ENCODE results near the gene NMRK2.
"Not testable (repeated sequence)": the region's sequence is repeated elsewhere in the genome, so short reads cannot be mapped to it uniquely, and the experiment has no call there.

The NMRK2 gene, protein sequence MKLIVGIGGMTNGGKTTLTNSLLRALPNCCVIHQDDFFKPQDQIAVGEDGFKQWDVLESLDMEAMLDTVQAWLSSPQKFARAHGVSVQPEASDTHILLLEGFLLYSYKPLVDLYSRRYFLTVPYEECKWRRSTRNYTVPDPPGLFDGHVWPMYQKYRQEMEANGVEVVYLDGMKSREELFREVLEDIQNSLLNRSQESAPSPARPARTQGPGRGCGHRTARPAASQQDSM
- 0 reads per million in 2 experiments for total RNA-seq

DNA sequence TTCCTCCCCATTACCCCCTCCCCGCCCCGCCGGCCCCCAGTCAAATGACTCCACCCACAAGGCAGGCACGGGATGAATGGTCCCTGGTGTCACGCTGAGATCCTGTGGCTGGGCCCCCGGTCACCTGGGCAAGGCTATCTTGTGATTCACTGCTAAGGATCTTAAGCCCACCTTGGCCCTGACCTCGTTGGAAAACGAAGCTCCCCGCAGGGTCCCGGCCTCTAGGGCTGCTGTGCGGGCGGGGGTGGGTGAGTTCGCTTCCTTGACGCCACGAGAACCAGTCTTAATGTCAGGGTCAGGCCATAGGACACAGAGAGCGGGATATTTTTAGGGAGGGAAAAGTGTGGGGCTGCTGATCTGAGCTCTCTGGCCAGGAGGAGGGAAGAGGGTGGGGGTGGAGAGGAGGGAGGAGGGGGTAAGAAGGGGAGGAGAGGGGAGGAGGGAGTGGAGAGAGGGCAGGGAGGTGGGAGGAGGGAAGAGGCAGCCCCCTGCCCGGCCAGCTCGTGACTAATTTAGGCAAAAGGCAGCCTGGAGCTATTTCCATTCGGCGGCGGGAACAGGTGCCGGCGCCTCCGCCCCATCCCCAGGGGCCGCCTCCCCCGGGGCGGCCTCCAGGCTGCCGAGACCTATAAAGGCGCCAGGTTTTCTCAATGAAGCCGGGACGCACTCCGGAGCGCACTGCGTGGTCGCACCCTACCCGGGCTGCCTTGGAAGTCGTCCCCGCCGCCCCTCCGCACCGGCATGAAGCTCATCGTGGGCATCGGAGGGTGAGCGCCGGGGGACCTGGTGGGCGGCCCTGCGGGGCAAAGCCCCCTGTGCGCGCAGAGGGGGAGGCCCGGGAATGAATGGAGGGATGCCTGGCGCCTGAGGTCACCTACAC is at the start of gene NMRK2:
TSS of gene NMRK2 (plus strand) at position 139 of the 880 bp plus-strand sequence. CDS start at position 742, 603 bp downstream.
- no peak for DNase-seq (ENCODE audit: low read depth)

DNA sequence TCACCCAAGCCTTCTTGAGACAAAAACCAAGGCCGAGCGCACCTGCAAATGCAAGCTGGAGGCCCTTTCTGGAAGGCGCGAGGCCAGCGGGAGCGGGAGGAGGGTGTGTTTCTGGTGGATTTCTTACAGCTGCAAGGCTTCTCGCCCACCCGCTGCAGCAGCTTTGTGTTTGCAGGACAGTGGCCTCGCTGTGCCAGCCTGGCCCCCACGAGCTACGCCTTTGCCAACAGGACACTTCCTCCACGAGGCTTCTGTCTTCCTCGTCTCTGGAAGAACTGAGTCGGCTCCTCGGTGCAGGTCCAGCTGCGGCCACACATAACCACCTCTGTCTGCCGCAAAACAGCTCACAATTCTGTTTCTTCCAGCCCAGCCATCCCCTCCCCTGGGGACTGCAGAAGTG is 42.3 kb upstream of the NMRK2 start:
- DNase-seq (ENCODE audit: low read depth) = no peak

DNA sequence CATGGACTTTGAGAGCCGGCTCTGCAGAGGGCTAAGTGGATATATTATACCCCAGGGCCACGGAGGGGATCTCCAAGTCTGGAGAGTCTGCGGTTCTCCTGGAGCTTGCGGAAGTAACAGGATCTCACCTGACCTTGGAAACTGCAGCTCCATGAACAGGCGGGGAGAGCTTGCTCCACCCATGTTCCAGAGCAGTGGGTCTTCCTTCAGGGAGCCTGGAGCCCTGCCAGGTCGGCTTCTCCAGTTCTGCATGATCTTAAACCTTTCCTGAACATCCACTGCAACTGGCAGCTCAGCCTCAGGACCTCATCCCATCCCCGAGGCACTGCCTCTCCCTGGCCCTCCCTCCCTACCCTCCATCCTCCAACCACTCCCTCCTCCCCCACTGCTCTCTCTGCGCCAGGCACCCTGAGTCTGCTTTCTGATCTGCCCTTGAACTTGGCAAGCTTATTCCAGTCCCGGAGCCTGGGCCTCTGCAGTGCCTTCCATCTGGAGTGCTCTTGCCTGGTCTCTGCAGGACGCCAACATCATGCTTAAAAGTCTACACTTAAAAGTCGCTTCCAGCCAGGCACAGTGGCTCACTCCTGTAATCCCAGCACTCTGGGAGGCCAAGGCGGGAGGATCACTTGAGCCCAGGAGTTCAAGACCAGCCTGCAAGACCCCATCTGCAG is 39.2 kb upstream of the NMRK2 start:
- no peak for DNase-seq (ENCODE audit: low read depth)

DNA sequence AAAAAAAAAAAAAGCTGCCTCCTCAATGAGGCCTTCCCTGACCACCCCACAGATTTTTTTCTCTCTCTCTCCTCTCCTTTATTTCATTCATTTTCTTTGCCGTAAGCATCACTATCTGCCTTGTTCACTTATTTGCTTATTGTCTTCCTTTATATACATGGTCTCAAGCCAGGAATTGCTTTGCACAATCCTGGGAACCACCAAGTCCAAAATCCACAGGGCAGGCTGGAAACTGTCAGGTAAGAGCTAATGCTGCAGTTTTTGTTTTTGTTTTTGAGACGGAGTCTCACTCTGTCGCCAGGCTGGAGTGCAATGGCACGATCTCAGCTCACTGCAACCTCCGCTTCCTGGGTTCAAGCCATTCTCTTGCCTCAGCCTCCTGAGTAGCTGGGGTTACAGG is 37.9 kb upstream of the NMRK2 start:
- not testable (repeated sequence) for DNase-seq (ENCODE audit: low read depth)

DNA sequence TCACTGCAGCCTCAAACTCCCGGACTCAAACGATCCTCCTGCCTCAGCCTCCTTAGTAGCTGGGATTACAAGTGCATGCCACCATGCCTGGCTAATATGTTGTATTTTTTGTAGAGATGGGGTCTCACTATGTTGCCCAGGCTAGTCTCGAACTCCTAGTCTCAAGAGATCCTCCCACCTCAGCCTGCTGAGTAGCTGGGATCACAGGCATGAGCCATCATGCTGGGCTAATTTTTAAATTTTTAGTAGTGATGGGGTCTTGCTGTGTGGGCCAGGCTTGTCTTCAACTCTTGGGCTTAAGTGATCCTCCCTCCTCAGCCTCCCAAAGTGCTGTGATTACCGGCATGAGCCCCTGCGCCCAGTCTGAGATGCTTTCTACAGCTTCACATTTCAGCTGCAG is 37.1 kb upstream of the NMRK2 start:
- DNase-seq (ENCODE audit: low read depth) = no peak

DNA sequence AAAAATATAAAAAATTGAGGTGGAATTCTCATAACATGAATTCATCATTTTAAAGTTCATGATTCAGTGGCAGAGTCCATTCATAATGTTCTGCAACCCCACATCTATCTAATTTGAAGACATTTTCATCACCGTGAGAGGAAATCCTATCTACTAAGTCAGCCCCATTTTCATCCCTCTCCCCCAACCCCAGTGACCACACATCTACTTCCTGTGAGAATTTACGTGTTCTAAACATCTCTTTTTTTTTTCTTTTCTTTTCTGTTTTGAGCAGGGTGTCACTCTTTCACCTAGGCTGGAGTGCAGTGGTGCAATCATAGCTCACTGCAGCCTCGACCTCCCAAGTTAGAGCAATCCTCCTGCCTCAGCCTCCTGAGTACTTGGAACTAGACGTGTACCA is 34.9 kb upstream of the NMRK2 start:
- DNase-seq (ENCODE audit: low read depth) = no peak

DNA sequence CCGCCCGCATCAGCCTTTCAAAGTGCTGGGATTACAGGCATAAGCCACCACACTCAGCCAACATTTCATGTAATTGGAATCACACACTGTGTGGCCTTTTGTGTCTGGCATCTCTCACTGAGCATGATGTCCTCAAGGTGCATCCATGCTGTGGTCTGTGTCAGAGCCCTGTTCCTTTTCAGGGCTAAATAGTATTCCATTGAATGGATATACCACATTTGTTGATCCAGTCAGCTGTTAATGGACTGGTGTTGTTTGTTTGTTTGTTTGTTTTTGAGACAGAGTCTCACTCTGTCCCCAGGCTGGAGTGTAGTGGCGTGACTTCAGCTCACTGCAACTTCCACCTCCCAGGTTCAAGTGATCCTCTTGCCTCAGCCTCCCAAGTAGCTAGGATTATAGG is 34.4 kb upstream of the NMRK2 start:
- no peak for DNase-seq (ENCODE audit: low read depth)

DNA sequence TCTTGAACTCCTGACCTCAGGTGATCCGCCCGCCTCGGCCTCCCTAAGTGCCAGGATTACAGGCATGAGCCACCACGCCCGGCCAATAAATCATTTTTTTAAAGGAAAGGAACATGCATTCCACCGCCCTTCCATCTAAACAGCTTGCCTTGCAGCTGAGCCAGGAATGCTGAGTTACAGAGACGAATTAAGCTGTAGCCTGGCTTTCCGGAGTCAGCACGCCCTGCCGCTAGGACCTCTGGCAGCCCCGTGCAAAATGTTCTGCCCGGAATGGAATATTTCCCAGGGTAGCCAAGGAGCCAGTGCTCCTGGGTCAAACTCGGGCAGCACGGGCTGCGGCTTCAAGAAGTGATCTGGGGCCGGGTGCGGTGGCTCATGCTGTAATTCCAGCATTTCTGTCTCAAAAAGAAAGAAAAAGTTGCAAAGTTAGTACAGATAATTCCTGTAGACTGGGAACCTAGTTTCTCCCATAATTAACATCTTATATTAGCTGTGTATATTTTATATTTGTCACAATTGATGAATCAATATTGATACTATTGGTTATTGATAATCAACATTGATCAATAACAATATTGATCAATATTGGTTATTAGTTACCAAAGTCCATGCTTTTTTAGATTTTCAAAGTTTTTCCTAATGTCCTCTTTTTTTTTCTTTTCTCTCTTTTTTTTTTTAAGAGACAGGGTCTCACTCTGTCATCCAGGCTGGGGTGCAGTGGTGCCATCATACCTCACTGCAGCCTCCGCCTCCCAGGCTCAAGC is 33.2 kb upstream of the NMRK2 start:
- DNase-seq (ENCODE audit: low read depth) = no peak

DNA sequence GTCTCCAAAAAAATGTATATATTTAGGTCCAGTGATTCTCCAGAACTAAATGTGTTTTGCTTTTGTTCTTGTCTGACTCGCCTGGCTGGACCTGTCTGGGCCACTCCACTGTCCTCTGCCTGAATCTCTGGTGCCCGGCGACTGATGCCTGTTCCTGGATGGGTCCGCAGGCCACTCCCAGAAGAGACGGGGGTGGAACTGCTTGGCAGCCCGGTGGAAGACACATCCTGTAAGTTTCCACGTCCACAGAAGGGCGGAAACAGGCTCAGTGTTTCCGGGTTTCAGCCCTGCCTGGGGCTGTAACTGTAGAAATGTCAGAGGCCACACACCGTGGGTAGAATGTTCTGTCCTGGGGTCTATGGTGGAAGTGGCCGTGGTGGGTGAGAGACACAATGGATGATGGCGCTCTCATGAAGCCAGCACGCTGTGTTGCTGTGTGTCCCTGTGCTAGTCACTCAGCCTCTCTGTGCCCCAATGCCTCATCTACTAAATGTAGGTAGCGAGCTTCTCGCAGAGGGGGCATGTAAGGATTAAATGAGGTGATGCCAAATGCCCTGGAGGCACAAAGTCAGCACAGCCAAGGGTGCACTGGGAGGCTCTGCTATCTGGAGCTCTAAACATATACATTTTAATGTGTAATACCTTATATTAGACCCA is 30.4 kb upstream of the NMRK2 start:
- no peak for DNase-seq (ENCODE audit: low read depth)

DNA sequence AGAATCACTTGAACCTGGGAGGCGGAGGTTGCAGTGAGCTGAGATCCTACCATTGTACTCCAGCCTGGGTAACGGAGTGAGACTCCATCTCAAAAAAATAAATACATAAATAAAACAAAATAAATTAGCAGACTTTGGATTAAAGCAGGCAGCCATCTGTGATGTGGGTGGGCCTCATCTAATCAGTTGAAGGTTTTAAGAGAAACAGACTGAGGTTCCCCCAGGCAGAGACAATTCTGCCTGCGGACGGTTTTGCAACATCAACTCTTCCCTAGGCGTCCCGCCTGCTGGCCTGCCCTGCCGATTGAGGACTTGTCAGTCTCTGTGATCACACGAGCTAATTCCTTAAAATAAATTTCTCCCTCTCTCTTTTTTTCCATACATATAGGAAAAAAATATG is 28.6 kb upstream of the NMRK2 start:
- DNase-seq (ENCODE audit: low read depth) = no peak

DNA sequence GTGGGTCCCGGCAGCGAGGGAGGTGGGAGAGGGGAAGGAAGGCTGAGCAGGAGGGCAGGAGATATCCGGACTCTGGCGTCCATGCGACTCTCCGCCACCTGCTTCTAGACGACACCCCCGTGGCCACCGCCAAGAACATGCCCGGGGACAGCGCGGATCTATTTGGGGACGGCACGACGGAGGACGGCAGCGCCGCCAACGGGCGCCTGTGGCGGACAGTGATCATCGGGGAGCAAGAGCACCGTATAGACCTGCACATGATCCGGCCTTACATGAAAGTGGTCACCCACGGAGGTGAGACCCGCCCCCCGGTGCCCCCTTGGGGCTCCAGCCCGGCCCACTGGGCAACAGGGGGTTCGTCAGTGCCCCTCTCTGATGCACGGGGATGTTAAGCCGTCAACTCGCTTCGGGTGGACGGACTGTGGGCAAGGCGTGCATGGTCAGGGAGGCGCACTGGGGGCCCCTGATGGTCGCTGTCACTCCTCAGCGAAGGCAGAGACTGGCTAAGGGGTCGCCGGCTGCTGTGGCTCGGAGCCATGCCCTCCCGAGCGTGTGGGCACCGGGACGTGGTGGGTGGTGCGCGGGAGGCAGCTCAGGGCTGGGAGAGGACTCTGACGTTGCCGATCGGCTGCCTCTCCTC is 25.1 kb upstream of the NMRK2 start:
- DNase-seq (ENCODE audit: low read depth) = no peak

DNA sequence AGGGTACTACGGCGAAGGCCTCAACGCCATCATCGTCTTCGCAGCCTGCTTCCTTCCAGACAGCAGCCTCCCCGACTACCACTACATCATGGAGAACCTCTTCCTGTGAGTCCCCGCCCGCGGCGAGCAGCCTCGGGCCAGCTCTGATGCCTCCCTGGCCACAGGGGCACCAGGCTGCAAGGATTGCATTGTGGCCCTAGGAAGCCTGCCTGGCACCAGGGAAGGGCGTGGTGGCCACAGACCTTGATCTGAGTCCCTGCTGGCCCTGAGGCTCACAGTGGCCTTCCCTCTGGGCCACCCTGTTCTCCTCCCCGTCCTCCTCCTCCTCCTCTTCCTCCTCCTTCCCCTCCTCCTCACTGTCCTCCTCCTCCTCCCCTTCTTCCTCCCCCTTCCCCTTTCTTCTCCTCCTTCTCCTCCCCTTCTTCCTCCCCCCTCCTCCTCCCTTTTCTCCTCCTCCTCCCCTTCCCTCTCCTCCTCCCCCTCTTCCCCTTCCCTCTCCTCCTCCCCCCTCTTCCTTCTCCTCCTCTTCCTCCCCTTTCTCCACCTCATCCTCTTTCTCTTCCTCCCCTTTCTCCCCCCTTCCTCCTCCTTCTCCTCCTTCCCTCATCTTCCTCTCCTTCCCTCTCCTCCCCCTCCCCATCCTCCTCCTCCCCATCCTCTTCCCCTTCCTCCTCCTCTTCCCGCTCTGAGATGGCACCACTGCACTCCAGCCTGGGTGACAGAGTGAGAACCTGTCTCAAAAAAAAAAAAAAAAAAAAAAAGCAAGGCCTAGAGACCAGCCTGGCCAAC is 24.4 kb upstream of the NMRK2 start:
- no peak for DNase-seq (ENCODE audit: low read depth)

DNA sequence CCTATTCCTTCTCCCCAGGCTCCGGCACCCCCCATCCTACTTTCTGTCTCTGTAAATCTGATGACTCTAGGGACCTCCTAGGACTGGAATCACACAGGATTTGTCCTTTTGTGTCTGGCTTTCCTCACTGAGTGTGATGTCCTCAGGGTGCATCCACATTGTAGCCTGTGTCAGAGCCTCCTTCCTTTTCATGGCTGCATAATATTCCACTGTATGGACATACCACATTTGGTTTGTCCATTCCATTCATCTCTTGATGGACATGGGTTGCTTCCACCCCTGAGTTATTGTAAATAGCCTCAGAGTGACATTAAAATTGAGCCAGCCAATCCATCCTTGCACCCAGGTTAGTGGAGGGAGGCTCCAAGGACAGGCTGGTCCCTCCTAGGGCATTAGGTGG is 22.8 kb upstream of the NMRK2 start:
- DNase-seq (ENCODE audit: low read depth) = no peak

DNA sequence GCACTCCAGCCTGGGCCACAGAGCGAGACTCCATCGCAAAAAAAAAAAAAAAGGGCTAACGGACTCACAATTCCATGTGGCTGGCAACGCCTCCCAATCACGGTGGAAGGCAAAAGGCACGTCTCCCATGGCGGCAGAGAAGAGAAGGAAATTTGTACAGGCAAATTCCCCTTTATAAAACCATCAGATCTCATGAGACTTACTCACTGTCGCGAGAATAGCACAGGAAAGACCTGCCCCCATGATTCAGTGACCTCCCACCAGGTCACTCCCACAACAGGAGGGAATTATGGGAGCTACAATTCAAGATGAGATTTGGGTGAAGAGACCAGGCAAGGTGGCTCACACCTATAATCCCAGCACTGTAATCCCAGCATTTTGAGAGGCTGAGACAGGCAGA is 18.7 kb upstream of the NMRK2 start:
- no peak for DNase-seq (ENCODE audit: low read depth)

DNA sequence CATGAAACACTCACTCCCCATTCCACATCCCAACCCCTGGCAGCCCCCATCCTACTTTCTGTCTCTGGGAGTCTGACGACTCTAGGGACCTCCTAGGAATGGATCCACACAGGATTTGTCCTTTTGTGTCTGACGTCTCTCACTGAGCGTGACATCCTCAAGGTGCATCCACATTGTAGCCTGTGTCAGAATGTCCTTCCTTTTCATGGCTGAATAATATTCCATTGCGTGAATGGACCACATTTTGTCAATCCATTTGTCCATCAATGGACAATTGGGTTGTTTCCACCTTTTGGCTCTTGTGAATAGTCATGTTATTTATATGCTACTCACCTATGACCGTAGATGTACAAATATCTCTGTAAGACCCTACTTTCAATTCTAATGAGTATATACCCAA is 16.8 kb upstream of the NMRK2 start:
- no peak for DNase-seq (ENCODE audit: low read depth)

DNA sequence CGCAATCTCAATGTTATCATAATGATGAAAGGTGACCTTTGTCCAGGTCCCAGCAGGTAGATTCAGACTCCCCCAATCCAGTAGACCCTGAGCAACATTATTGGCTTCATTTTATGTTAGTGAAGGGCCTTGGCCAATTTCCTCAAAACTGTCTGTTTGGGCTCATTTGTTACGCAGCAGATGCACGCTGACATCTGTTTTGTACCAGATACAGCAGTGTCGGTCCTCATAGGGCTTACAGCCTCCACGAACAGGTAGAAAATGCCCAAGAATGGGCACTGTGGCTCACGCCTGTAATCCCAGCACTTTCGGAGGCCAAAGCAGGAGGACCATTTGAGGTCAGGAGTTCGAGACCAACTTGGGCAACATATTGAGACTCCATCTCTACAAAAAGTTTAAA is 13.1 kb upstream of the NMRK2 start:
- no peak for DNase-seq (ENCODE audit: low read depth)

DNA sequence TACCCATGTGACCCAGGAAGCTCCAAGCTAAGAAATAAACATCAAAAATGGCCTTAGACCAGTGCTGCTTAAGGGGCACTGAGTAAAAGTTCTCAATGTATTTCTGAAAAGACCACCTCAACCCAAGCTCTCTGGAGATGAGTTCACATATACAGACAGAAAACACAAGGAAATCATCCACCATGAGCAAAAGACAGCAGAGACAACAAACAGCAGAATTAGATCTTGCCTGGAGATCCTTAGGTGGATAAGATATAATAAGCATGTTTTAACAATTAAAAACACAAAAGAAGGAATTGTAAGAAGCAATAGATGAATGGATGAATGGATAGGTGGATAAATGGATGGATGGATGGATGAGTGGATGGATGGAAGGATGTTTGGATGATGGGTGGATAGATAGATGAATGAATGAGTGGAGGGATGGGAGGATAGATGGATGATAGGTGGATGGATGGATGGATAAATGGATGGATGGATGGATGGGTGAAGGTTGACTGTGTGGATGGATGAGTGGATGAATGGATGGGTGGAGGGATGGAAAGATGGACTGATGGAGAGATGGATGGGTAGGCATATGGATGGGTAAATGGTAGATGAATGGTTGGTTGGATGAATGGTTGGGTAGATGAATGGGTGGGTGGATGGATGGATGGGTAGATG is 9.6 kb upstream of the NMRK2 start:
- DNase-seq (ENCODE audit: low read depth) = no peak

DNA sequence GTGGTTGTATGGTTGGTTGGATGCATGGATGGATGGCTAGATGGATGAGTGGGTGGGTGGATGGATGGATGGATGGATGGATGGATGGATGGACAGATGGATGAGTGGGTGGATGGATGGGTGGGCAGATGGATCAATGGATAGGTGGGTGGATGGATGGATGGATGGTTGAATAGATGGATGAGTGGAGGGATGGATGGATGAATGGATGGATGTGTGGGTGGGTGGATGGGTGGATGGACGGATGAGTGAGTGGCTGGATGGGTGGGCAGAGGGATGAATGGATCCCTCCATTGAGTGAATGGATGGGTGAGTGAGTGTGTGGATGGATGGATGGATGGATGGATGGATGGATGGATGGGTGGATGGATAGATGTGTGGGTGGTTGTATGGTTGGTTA is 9.0 kb upstream of the NMRK2 start:
- no peak for DNase-seq (ENCODE audit: low read depth)

DNA sequence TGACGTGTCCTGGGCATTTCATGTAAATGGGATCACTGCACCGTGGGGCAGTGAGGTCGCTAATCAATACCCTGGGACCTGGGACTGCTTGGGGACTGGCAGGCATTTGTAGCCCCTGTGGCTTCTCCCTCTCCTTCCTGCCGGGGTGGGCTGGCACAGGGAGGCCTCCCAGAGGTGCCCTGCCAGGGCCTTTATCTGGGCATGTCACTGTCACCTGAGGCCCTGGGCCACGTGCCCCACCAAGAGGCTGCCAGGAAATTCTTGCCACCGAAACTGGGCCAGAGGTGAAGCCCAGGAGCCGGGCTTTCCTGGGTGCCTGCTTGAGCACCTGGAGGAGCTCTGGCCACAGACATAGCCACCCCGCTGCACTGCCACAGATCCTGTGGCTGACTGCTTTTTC is 1.8 kb upstream of the NMRK2 start:
- no peak for DNase-seq (ENCODE audit: low read depth)
